GM10248 (cell line): ENCODE measurements around the gene GNAS-AS1.

Experiments used
- CTCF ChIA-PET: fragments of 300-600 bp; sonication (Branson Sonifier 250); formaldehyde crosslinking; extraction: SDS; loops from one replicate; lab custom pipeline; 2021; ENCODE audit warnings: antibody characterized with exemption; lab: Yijun Ruan, JAX
- POLR2A ChIA-PET: fragments of 350-650 bp; sonication (Branson Sonifier 250); formaldehyde crosslinking; extraction: SDS; loops from one replicate; lab custom pipeline; 2020; ENCODE audit warnings: antibody characterized with exemption; lab: Yijun Ruan, JAX
- DNase-seq: peaks from one replicate; pipeline ENCODE4 v3.0.0; 2012; ENCODE audit errors: extremely low spot score
- CTCF ChIP-seq: IDR thresholded peaks from 2 replicates; pipeline ENCODE4 v1.5.1; 2012; ENCODE audit warnings: mild to moderate bottlenecking, low read depth; ENCODE audit errors: extremely low read depth, missing control alignments, control extremely low read depth

GNAS-AS1 gene

GRCh38 chr20:58888103-58888502 is 37.4 kb upstream of the GNAS-AS1 start:
- no peak for TF ChIP-seq CTCF
- no peak for DNase-seq
- ChIA-PET CTCF (no interaction called here), POLR2A (no interaction called here)

- no peak for TF ChIP-seq CTCF
- DNase-seq, result peak; percentile 36
- ChIA-PET CTCF (interaction anchor here (1.0 to 1.9 kb wide), 5 partner anchors 10 to 197 kb away, joined by 3 to 7 read pairs (median 5); partner anchors contain the start of gene ATP5F1E), POLR2A (interaction anchor here (1.1 kb wide), 1 partner anchor 146 kb away, joined by 3 read pairs; the partner anchor contains the start of gene ATP5F1E)
Measured at GRCh38 chr20:58886546-58886945, 35.8 kb upstream of the GNAS-AS1 start.

- no peak for TF ChIP-seq CTCF
- DNase-seq, result no peak
- POLR2A ChIA-PET, result no interaction called here
- CTCF ChIA-PET, result interaction anchor here (1.0 to 2.0 kb wide), 6 partner anchors 8 to 212 kb away, joined by 3 to 9 read pairs (median 4); no protein-coding TSS in a partner anchor
Measured at GRCh38 chr20:58884966-58885365, 34.3 kb upstream of the GNAS-AS1 start.

GRCh38 chr20:58883241-58883691 is 32.6 kb upstream of the GNAS-AS1 start:
- DNase-seq, result no peak
- ChIA-PET POLR2A (no interaction called here), CTCF (interaction anchor here (0.9 to 1.5 kb wide), 4 partner anchors 10 to 324 kb away, joined by 3 to 4 read pairs (median 3); no protein-coding TSS in a partner anchor)
- TF ChIP-seq CTCF, result no peak

GRCh38 chr20:58882704-58883089 is 32.0 kb upstream of the GNAS-AS1 start:
- no peak for TF ChIP-seq CTCF
- CTCF ChIA-PET, result interaction anchor here (0.9 to 1.5 kb wide), 4 partner anchors 10 to 325 kb away, joined by 3 to 4 read pairs (median 3); no protein-coding TSS in a partner anchor
- no peak for DNase-seq
- POLR2A ChIA-PET, result no interaction called here

GRCh38 chr20:58880994-58881752 is 30.5 kb upstream of the GNAS-AS1 start:
- TF ChIP-seq CTCF, result no peak
- POLR2A ChIA-PET, result interaction anchor here (1.0 kb wide), 1 partner anchor 9 kb away, joined by 3 read pairs; no protein-coding TSS in a partner anchor
- DNase-seq, result no peak
- CTCF ChIA-PET, result interaction anchor here (1.0 to 1.6 kb wide), 3 partner anchors 8 to 341 kb away, joined by 3 to 4 read pairs (median 4); no protein-coding TSS in a partner anchor
